Measurements from ENCODE around the gene EVI5. TPM values are rescaled to one million over a fixed set of nuclear protein-coding genes. Genes with fewer than 3 reads are reported as not detected.

EVI5 gene
- total and polyA plus RNA-seq, 7 donors, result 4.5 to 53.5 (median 39.9) TPM

- 32 to 64% methylated on average over 2 of the region's 2 CpGs for WGBS, 2 donors
- DNase-seq, result no peak
- no peaks in the 10 kb centered on the region for H3K27me3 ChIP-seq
- TF ChIP-seq EP300 (IDR thresholded peaks at IDR 0.05) (no peak), POLR2A (IDR thresholded peaks at IDR 0.05) (no peak), CTCF (IDR thresholded peaks at IDR 0.05) (no peak), POLR2AphosphoS5 (IDR thresholded peaks at IDR 0.05) (no peak)
- H3K27ac ChIP-seq, result no peak overlapping the region
- H3K36me3 ChIP-seq, result no peaks in the 10 kb centered on the region
- H3K9me3 ChIP-seq, result no peaks in the 10 kb centered on the region
- no peaks in the 10 kb centered on the region for H3K4me1 ChIP-seq
- intact Hi-C loops (cut with DNase I), result loop anchor here (5.0 kb wide), 1 partner anchor 69 kb away; no protein-coding TSS in a partner anchor
- no peak overlapping the region for H3K4me3 ChIP-seq
Observed at GRCh38 chr1:92816732-92817131, 31.8 kb upstream of the EVI5 start.

DNA sequence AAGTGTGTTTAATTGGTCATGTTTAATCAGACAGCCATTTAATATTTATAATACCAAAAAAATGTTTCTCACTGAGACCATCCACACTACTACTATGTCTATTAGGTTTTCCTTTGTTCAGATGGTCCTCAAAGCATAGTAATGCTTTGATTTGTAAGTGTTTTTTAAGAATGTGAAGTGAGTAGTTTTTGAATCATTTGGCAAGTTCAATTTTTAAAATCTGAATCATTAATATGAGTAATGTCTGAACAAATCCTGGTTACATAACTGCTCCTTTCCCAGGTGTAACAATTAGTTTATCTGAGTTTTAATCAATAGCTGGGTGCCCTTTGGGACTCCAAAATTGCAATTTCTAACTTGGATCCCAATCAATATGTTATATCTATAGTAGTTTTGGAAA lies 23.5 kb upstream of the EVI5 start:
- Histone ChIP-seq H3K27me3 (no peaks in the 10 kb centered on the region), H3K36me3 (no peaks in the 10 kb centered on the region), H3K4me1 (peaks cover 0 to 5% (median 0%) of the 10 kb centered on the region in 4 donors), H3K4me3 (no peak overlapping the region), H3K9me3 (no peaks in the 10 kb centered on the region), H3K27ac (no peak overlapping the region)
- TF ChIP-seq EP300 (IDR thresholded peaks at IDR 0.05), result no peak
- TF ChIP-seq POLR2A (IDR thresholded peaks at IDR 0.05), result no peak
- no peak for TF ChIP-seq POLR2AphosphoS5 (IDR thresholded peaks at IDR 0.05)
- no peak for TF ChIP-seq CTCF (IDR thresholded peaks at IDR 0.05)
- no peak for DNase-seq
- intact Hi-C loops (cut with DNase I), result no loop called here

DNA sequence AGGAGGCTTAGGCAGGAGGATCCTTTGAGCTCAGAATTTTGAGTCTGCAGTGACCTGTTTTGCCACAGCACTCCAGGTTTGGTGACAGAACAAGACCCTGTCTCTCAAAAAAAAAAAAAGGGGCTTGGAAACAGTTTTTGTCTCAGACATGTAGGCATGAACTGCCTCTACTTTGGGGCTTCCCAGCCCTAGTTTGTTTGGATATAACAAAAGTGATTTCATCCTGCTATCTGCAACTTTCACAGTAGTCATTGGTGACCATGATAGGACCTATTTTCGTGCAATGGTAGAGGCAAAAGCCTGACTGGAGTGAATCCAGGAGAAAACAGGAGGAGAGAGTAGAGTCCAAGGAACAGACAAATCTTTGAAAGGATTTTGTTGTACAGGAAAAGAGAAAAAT lies 20.3 kb upstream of the EVI5 start:
- DNase-seq, result no peak
- Histone ChIP-seq H3K4me3 (no peak overlapping the region), H3K27me3 (no peaks in the 10 kb centered on the region), H3K36me3 (no peaks in the 10 kb centered on the region), H3K9me3 (no peaks in the 10 kb centered on the region), H3K27ac (peak overlapping the region in 1 of 4 donors; percentile 0), H3K4me1 (peaks cover 0 to 5% (median 0%) of the 10 kb centered on the region in 4 donors)
- TF ChIP-seq CTCF (IDR thresholded peaks at IDR 0.05), result no peak
- no peak for TF ChIP-seq POLR2A (IDR thresholded peaks at IDR 0.05)
- TF ChIP-seq POLR2AphosphoS5 (IDR thresholded peaks at IDR 0.05), result no peak
- no peak for TF ChIP-seq EP300 (IDR thresholded peaks at IDR 0.05)
- intact Hi-C loops (cut with DNase I), result no loop called here
- WGBS, 2 donors, result 89 to 95% methylated on average over 1 of the region's 1 CpG

- Histone ChIP-seq H3K4me1 (peaks cover 0 to 5% (median 0%) of the 10 kb centered on the region in 4 donors), H3K27me3 (no peaks in the 10 kb centered on the region), H3K4me3 (no peak overlapping the region), H3K27ac (peak overlapping the region in 1 of 4 donors; percentile 0), H3K9me3 (no peaks in the 10 kb centered on the region), H3K36me3 (no peaks in the 10 kb centered on the region)
- intact Hi-C loops (cut with DNase I), result no loop called here
- WGBS, 2 donors, result 5 to 26% methylated on average over 7 of the region's 7 CpGs
- TF ChIP-seq POLR2A (IDR thresholded peaks at IDR 0.05), result no peak
- no peak for TF ChIP-seq EP300 (IDR thresholded peaks at IDR 0.05)
- TF ChIP-seq CTCF (IDR thresholded peaks at IDR 0.05), result no peak
- TF ChIP-seq POLR2AphosphoS5 (IDR thresholded peaks at IDR 0.05), result no peak
- DNase-seq, result peak; percentile 65
Observed at GRCh38 chr1:92804721-92805201, 19.9 kb upstream of the EVI5 start.

Data from sigmoid colon (tissue), 7 donors.